HG02763 (cell line): ENCODE results near the gene DBNDD2.

Experiments used
- ATAC-seq: cut with Tn5 transposase; IDR thresholded peaks from one replicate; pipeline ENCODE4 v1.9.1; 2021; ENCODE audit warnings: mild to moderate bottlenecking, moderate library complexity; ENCODE audit not compliant: unreplicated experiment

The DBNDD2 gene

DNA sequence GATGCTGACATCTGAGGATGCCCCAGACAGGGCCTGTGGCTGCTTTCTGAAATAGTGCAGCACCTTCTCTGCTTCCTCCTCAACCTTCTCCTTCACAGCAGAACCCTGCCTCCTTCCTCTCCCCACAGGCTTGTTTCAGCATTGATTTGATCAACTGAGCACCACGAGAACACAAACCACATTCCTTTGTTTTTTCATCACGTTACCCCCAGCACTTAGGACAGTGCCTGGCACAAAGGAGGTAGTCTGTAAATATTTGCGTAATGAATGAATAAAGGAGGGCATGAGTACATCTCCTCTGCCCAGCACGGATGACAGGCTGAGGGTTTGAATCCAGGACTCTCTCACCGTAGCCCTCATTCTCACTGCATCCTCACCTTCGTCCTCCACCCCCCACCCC, 40.2 kb downstream of the DBNDD2 start:
- no peak for ATAC-seq

DNA sequence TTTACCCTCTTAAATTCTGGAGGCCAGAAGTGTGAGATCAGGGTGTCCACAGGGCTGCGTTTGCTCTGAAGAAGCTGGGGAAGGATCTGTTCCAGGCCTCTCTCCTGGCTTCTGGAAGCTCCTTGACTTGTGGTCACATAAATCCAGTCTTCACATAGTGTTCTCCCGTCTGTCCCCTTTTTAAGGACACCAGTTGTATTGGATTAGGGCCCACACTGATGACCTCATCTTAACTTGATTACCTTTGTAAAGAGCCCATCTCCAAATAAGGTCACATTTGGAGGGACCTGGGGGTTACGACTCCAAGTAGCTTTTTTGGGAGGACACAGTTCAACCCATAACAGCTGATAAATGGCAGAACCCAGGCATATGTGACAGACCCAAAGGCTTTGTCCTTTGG, 41.4 kb downstream of the DBNDD2 start:
- no peak for ATAC-seq

DNA sequence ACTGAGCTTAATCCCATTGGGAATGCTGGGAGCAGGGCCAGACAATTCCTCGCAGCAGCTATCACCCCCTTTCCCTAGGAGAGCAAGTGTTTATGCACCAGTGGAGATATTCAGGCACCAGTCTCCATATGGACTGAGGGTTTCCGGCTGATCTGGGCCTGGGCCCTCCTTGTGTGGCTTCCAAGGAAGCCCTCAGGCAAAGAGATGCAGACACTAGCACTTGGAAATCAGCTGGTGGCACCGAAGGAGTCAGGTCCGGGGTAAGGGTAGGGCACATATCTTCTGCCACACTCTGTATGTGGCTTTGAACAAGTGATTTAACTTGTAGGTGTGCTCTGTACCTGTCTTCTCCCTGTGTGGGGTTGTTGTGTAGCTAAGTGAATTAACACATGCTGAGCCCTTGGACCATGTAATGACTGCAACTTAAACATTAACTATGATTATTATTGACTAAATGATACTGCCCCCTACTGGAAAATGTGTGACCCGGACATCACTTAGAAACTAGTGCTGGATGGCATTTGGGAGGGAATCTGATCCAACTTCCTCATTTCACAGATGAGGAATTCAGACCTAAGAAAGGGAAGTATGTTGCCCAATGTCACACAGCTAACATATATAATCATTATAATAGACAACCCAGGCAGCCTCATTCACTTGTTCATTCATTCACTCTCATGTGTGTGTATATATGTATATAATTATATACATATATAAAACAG, 42.2 kb downstream of the DBNDD2 start:
- ATAC-seq: no peak

DNA sequence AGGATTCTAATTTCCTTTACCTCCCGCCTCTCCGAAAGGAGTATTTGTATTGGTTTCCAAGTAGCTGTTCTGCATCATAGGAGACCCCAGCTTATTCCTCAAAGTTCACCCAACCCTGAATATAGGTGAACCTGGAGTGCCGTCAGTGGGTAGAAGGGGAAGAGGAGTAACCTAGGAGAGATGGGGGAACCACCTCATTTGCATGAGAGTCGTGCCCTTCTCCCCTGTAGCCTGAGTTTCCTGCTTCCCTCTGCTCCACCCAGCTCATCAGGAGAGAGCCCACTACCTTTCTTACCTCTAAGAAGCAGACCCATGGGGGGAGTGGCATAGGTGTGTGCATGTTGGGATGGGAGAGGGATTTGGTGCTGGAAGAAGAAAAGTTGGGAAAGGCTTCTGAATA, 44.1 kb downstream of the DBNDD2 start:
- no peak for ATAC-seq

DNA sequence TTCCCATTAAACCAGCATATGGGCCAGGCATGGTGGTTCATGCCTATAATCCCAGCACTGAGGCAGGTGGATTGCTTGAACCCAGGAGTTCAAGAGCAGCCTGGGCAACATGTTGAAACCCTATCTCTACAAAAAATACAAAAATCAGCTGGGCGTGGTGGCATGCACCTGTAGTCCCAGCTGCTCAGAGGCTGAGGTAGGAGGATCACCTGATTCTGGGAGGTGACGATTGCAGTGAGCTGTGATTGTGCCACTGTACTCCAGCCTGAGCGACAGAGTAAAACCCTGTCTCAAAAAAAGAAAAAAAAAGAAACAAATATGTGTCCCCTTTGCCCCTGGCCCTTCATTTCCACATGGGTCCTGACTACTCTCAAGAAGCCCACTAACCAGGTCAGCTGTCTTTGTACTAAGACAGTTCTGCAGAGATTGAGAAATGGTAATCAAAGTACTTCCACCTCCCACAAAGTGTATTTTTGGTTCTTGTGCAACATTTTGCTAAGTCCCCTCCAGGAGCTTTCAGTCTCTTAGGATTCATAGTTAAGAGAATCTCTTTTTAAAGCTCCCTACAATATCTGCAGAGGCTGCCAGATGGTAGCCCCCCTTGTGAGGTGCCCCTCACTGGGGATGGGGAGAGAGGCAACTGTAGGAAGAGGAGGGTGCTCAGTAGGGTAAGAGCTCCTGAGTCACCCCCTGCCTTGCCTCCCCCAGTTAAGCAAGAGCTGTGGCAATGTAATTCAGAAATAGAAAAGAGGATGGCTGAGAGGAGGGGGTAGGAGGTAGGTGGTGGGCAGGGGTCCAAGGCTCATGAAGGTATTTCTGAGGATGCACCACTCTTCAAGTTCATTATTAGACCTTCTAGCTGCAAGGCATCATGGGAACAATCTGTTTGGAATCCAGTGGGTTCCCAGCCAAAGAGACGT, 44.9 kb downstream of the DBNDD2 start:
- no peak for ATAC-seq

DNA sequence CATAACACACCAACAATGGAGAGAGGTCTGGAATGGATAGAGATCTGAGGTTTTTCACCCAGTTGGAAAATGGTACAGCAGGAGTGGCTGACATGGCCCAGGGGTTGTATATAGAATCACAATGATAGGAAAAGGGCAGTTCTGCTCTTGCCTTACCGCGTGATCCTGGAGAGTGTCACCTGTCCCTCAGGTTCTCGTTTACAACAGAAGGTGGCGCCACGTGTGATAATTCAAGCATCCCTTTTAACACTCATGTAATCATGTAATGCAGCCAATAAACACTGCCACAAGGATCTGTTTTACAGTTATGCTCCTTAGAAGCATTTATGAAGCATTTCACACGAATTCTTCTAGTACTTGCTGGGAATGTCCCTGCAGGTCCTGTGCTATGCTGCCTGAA, 48.5 kb downstream of the DBNDD2 start:
- ATAC-seq: no peak

DNA sequence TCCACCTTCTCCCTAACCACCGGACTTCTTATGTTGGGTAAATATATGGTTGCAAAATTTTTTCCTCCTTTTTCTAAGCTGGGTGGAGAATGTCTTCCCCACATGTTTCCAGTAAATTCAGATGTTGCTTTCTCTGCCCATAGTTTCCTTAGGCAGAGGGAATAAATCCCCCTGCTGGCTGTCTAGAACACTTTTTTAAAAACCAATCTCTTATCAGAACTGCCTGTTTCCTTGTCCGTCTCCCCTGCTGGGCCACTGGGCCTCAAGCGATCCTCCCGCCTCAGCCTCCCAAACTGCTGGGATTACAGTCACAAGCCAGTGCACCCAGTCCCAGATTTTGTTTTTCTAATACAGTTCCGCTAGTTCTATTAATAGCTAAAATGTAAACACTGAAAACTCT, 51.5 kb downstream of the DBNDD2 start:
- ATAC-seq: no peak
